Esophagus squamous epithelium (tissue), 5 donors: ENCODE measurements around the gene PPP1R3E. TPM values are rescaled to one million over a fixed set of nuclear protein-coding genes. Genes with fewer than 3 reads are reported as not detected.

Experiments
- DNase-seq: peaks from one replicate; lab custom pipeline; 2025; lab: John Stamatoyannopoulos, UW
- H3K27ac ChIP-seq, 4 donors: fragments of 200-600 bp; sonication (generic); one replicate each; pipeline ENCODE4 v1.5.1; 2016 to 2019; ENCODE audit warnings: mild to moderate bottlenecking in 1 of 4
- H3K27me3 ChIP-seq, 4 donors: fragments of 200-600 bp; sonication (generic); 1 replicate in 3 of 4; 2 replicates in 1 of 4; pipeline versions ENCODE4 v1.5.1 to v1.6.0; 2017 to 2021; ENCODE audit warnings: antibody characterized with exemption in 1 of 4
- H3K36me3 ChIP-seq, 3 donors: fragments of 200-600 bp; sonication (generic); one replicate each; pipeline ENCODE4 v1.5.1; 2016 to 2019
- H3K4me1 ChIP-seq, 3 donors: fragments of 200-600 bp; sonication (generic); one replicate each; pipeline ENCODE4 v1.5.1; 2017 to 2019
- H3K4me3 ChIP-seq, 4 donors: fragments of 200-600 bp; sonication (generic); 1 replicate in 3 of 4; 2 replicates in 1 of 4; pipeline ENCODE4 v1.5.1; 2016 to 2019; ENCODE audit warnings: mild to moderate bottlenecking in 2 of 4, moderate library complexity in 1 of 4
- H3K9me3 ChIP-seq, 3 donors: fragments of 200-600 bp; sonication (generic); one replicate each; pipeline ENCODE4 v1.5.1; 2016 to 2019
- CTCF ChIP-seq, 6 experiments: fragments of 450-650 bp in 4 of 6; fragments of 200-600 bp in 2 of 6; sonication (generic) in 2 of 6; IDR thresholded peaks; one replicate each; pipeline ENCODE4 v1.5.1; 2016 to 2019; ENCODE audit warnings: antibody characterized with exemption in 6 of 6, mild to moderate bottlenecking in 4 of 6, moderate library complexity in 4 of 6
- POLR2A ChIP-seq, 4 donors: fragments of 450-650 bp; IDR thresholded peaks; one replicate each; pipeline ENCODE4 v1.6.1; 2017; ENCODE audit warnings: antibody characterized with exemption in 4 of 4, mild to moderate bottlenecking in 4 of 4, moderate library complexity in 3 of 4
- WGBS, 2 donors: methylation state at CpG; one replicate each; pipeline ENCODE4 v1.1.5; 2018; 5-methylcytosine and 5-hydroxymethylcytosine counted together
- intact Hi-C: fragments of 100-400 bp; cut with DNase I; formaldehyde crosslinking; loops from one replicate; pipeline ENCODE4 v1.15.0; 2022
- total RNA-seq, 4 donors: library from RNA; depleted of rRNA; stranded (reverse); fragments of >200 nt; gene quantifications; one replicate each; pipeline ENCODE4 v1.1.0, GENCODE V29; 2016
- donor health status: DM: yes; HTN: yes; CAD: no.

PPP1R3E gene
- total RNA-seq, 4 donors from 2014 or later, result 1.7 to 7.1 (median 3.4) TPM

GRCh38 chr14:23321572-23322547, 19.2 kb upstream of the PPP1R3E start:
- H3K4me1 ChIP-seq, result peaks cover 15 to 37% (median 16%) of the 10 kb centered on the region in 3 donors
- H3K27me3 ChIP-seq, result no peaks in the 10 kb centered on the region
- intact Hi-C loops, result no loop called here
- no peak for DNase-seq
- peaks cover 0 to 46% (median 16%) of the 10 kb centered on the region in 3 donors for H3K36me3 ChIP-seq
- WGBS, 2 donors, result 0 to 2% methylated on average over 15 to 32 of the region's 64 CpGs
- H3K27ac ChIP-seq, result peak overlapping the region; percentile 94 to 100 (median 99)
- TF ChIP-seq CTCF (IDR thresholded peaks at IDR 0.05) (no peak), POLR2A (IDR thresholded peaks at IDR 0.05) (no peak)
- no peaks in the 10 kb centered on the region for H3K9me3 ChIP-seq
- peak overlapping the region; percentile 94 to 99 (median 95) for H3K4me3 ChIP-seq

- no peak for TF ChIP-seq CTCF (IDR thresholded peaks at IDR 0.05)
- TF ChIP-seq POLR2A (IDR thresholded peaks at IDR 0.05), result peak in 2 of 4 donors; percentile 4 to 62
- H3K9me3 ChIP-seq, result no peaks in the 10 kb centered on the region
- peaks cover 0 to 50% (median 16%) of the 10 kb centered on the region in 3 donors for H3K36me3 ChIP-seq
- H3K4me3 ChIP-seq, result peak within 1 kb of the TSS; percentile 94 to 99 (median 95)
- WGBS, 2 donors, result 19 to 35% methylated on average over 7 to 15 of the region's 63 CpGs
- peak within 1 kb of the TSS; percentile 94 to 100 (median 99) for H3K27ac ChIP-seq
- peak; percentile 97 for DNase-seq
- no peaks in the 10 kb centered on the region for H3K27me3 ChIP-seq
- peaks cover 15 to 37% (median 16%) of the 10 kb centered on the region in 3 donors for H3K4me1 ChIP-seq
- intact Hi-C loops, result no loop called here
Observed at GRCh38 chr14:23320584-23321571, 18.2 kb upstream of the PPP1R3E start, which contains the start of gene PABPN1. Gene PABPN1 (plus strand): TSS chr14:23321457. CDS start chr14:23321470, 13 bp downstream.

GRCh38 chr14:23319746-23320583, 17.3 kb upstream of the PPP1R3E start:
- H3K27ac ChIP-seq, result peak overlapping the region; percentile 94 to 100 (median 98)
- intact Hi-C loops, result no loop called here
- H3K4me1 ChIP-seq, result peaks cover 15 to 37% (median 16%) of the 10 kb centered on the region in 3 donors
- peak overlapping the region in 3 of 4 donors; percentile 40 to 95 (median 95) for H3K4me3 ChIP-seq
- no peaks in the 10 kb centered on the region for H3K27me3 ChIP-seq
- WGBS, 2 donors, result 89 to 94% methylated on average over 17 of the region's 17 CpGs
- TF ChIP-seq CTCF (IDR thresholded peaks at IDR 0.05) (no peak), POLR2A (IDR thresholded peaks at IDR 0.05) (no peak)
- H3K9me3 ChIP-seq, result no peaks in the 10 kb centered on the region
- no peak for DNase-seq
- H3K36me3 ChIP-seq, result peaks cover 0 to 45% (median 15%) of the 10 kb centered on the region in 3 donors

GRCh38 chr14:23316300-23316699, 13.6 kb upstream of the PPP1R3E start:
- 81 to 90% methylated on average over 5 of the region's 5 CpGs for WGBS, 2 donors
- Histone ChIP-seq H3K27ac (no peak overlapping the region), H3K9me3 (no peaks in the 10 kb centered on the region), H3K36me3 (peaks cover 0 to 52% (median under 1%) of the 10 kb centered on the region in 3 donors), H3K4me1 (peaks cover 3 to 11% (median 6%) of the 10 kb centered on the region in 3 donors), H3K4me3 (no peak overlapping the region), H3K27me3 (no peaks in the 10 kb centered on the region)
- no peak for DNase-seq
- no peak for TF ChIP-seq CTCF (IDR thresholded peaks at IDR 0.05)
- no peak for TF ChIP-seq POLR2A (IDR thresholded peaks at IDR 0.05)
- intact Hi-C loops, result no loop called here
